Erythroblast (primary cell): Measurements from ENCODE around the gene RLN1.

ENCODE experiments used
- GATA1 ChIP-seq: IDR thresholded peaks from 2 replicates; pipeline ENCODE4 v1.6.1; 2011; ENCODE audit warnings: low read depth, mild to moderate bottlenecking, control low read depth, low read length, moderate library complexity
- POLR2A ChIP-seq: IDR thresholded peaks from 2 replicates; pipeline ENCODE4 v1.6.1; 2011; ENCODE audit warnings: mild to moderate bottlenecking, low read length

- TF ChIP-seq POLR2A = no peak
- TF ChIP-seq GATA1 = no peak
Observed at GRCh38 chr9:5292141-5292540, 47.5 kb downstream of the RLN1 start.
